ENCODE measurements around the gene SLC1A2.

SLC1A2 gene

DNA sequence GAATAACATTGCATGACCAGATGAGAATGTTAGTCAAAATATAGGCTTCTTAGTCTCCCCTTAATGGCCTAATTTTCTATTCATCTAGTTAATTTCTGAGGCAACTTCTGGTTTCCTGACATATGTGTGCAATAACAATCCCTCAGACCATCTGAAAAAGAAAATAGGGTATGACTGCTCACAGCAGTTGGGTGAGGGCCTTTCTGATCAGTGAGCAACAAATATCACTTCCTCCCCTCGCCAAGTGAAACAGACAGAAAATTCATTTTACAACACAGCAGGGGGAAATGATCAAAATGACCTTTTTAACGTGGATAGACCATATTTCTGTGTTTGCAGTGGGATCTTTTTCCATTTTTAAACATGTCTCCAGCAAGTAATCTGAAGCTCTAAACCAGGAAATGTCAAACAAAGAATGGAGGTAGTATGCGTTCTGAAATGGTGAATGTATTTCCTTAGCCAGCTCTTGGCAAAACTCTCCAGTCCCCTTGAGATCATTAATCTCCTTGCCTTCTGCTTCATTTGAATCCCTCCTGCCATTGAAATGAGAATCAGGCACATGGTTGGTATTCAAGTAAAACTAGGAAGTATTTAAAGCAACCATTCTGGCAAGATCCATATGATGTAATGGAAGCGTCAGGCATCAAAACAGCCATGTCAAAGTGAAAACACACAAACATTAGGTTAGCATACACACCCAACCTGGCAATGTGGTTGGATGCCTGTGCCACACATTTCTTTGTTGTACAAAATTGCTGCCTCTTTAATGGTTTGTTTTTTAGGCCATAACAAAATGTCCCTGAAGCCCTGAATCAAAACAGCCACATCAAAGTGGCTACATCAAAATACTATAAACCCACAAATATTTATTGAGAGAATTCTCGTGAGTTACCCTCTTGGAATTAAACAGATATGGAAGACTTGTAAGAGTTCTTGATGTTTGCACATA is 100.1 kb downstream of the SLC1A2 start:
- no peak overlapping the region for H3K4me3 ChIP-seq (ENCODE audit: low read length)
- DNase-seq (ENCODE audit: low read depth) = no peak
- TF ChIP-seq, protein P1, sequence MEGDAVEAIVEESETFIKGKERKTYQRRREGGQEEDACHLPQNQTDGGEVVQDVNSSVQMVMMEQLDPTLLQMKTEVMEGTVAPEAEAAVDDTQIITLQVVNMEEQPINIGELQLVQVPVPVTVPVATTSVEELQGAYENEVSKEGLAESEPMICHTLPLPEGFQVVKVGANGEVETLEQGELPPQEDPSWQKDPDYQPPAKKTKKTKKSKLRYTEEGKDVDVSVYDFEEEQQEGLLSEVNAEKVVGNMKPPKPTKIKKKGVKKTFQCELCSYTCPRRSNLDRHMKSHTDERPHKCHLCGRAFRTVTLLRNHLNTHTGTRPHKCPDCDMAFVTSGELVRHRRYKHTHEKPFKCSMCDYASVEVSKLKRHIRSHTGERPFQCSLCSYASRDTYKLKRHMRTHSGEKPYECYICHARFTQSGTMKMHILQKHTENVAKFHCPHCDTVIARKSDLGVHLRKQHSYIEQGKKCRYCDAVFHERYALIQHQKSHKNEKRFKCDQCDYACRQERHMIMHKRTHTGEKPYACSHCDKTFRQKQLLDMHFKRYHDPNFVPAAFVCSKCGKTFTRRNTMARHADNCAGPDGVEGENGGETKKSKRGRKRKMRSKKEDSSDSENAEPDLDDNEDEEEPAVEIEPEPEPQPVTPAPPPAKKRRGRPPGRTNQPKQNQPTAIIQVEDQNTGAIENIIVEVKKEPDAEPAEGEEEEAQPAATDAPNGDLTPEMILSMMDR (IDR thresholded peaks at IDR 0.05; ENCODE audit: insufficient read depth, low read depth, low read length, missing control alignments) = no peak

DNA sequence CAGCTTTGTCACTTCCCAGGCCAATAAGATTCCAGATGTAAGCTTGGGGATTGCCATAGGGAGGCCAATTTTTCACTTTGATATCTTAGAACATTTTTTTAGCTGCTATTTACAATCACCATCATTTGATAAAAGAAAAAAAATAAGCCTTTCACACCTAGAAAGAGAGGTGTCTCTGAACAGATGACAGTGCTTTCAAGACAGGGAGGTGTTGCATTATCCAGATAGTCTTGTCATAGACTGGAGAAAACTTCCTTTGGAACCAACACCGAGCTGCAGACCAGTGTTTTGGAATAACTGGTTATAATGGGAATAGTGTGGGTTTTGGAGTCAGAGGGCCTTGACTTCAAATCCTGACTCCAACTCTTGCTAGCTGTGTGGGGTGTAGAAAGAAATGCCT is 101.0 kb downstream of the SLC1A2 start:
- H3K4me3 ChIP-seq (ENCODE audit: low read length) = no peak overlapping the region
- DNase-seq (ENCODE audit: low read depth) = no peak
- TF ChIP-seq, protein P1 (IDR thresholded peaks at IDR 0.05; ENCODE audit: insufficient read depth, low read depth, low read length, missing control alignments) = no peak

DNA sequence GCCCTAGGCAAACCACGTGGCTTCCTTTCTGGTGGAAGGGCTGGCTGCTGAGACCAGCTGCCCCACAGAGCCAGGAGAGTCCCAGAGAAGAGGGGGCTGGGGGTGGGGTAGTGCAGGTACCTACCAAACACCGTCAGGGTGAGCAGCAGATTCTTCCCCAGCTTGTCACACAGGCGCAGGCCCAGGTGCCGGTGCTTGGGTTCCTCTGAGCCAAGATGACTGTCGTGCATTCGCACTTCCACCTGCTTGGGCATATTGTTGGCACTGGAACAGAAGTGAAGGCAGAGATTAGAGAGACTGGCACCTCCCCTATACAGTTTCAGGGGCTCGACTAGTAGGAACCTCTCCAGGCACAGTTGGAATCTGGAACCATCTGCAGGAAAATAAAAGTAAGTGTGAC is 102.1 kb downstream of the SLC1A2 start:
- no peak overlapping the region for H3K4me3 ChIP-seq (ENCODE audit: low read length)
- no peak for DNase-seq (ENCODE audit: low read depth)
- TF ChIP-seq, protein P1 (IDR thresholded peaks at IDR 0.05; ENCODE audit: insufficient read depth, low read depth, low read length, missing control alignments) = no peak

- TF ChIP-seq, protein P1 (IDR thresholded peaks at IDR 0.05; ENCODE audit: insufficient read depth, low read depth, low read length, missing control alignments) = no peak
- no peak for DNase-seq (ENCODE audit: low read depth)
- H3K4me3 ChIP-seq (ENCODE audit: low read length) = no peak overlapping the region
Measured at GRCh38 chr11:35316161-35316560, 103.2 kb downstream of the SLC1A2 start.

DNA sequence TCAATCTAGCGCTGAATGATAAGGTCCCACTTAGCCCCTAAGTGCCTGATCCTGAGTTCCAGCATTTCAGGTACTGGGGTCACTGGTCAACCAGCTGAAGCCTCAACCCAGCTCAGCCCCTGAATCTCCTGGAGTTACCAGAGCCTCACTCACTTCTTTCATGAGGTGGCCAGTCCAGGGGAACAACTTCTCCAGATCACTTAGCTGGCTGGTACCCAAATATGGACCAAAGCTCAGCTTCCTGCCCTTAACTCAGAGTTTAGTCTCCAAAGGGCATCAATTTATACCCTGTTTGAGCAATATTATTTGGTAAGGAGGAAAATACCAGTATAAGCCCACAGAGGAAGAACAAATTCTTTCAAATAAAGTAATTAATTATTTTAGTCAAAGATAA is 105.6 kb downstream of the SLC1A2 start:
- TF ChIP-seq, protein P1 (IDR thresholded peaks at IDR 0.05; ENCODE audit: insufficient read depth, low read depth, low read length, missing control alignments) = no peak
- H3K4me3 ChIP-seq (ENCODE audit: low read length) = no peak overlapping the region
- no peak for DNase-seq (ENCODE audit: low read depth)

DNA sequence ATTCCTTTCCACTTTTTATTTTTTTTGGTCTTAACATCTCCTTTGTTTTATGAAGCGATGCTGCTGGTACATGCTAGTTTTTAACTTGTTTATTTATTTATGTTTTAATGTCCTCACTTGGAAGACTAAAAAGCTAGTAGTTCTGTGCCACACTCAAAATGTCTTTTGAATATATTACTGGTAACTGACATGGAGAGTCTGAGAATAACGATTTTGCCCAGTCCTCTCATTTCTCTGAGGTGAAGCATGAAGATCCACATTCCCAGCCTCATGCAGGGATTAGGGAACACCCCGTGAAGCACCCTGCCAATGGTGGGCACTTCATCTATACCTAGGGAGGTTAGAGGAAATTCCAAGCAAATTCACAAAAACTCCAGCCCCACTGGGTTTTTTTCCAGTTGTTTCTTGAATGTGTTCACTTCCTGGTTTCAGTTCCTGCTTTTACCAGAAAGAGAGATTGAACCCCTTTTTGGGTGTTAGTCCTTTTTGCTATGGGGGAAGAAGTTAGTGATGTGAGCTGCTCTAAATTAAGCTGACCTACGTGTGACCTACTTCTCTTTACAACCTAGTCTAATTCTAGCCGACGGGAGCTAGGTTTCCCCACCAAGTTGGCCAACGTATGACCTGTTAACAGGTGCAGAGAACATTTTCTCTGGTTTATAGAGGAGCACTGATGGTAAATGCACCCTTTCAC is 106.1 kb downstream of the SLC1A2 start:
- no peak for DNase-seq (ENCODE audit: low read depth)
- TF ChIP-seq, protein P1 (IDR thresholded peaks at IDR 0.05; ENCODE audit: insufficient read depth, low read depth, low read length, missing control alignments) = no peak
- no peak overlapping the region for H3K4me3 ChIP-seq (ENCODE audit: low read length)
